Left lobe of liver (tissue), 2 donors: ENCODE measurements around the gene CABP7. TPM values are rescaled to one million over a fixed set of nuclear protein-coding genes. Genes with fewer than 3 reads are reported as not detected.
A peak's percentile ranks its signal among the peaks of the same experiment; 100 is the strongest.

Experiments
- ATAC-seq: fragments of 200-7000 bp; cut with Tn5 transposase; one replicate; pipeline ENCODE4 v1.9.1; 2020; ENCODE audit warnings: mild to moderate bottlenecking, moderate library complexity
- DNase-seq: peaks from one replicate; pipeline ENCODE4 v3.0.0-alpha.2; 2020; ENCODE audit warnings: low spot score
- total RNA-seq: library from RNA; stranded (reverse); gene quantifications from one replicate; pipeline ENCODE4 v1.2.1, GENCODE V29; 2021
- donor health status: DM: no; HTN: no; CAD: no; lungs with moderate emphysema.
- donor health status: DM: no; HTN: yes; CAD: no.

Gene CABP7
- not detected for total RNA-seq

- ATAC-seq, result no peak
Observed at GRCh38 chr22:29719899-29720645, at the start of gene CABP7. TSS of gene CABP7 (plus strand) at chr22:29720003. CDS start at chr22:29720425, 422 bp downstream.

GRCh38 chr22:29670626-29671025 lies 49.2 kb upstream of the CABP7 start:
- ATAC-seq (no peak), DNase-seq (peak; percentile 19)

More at GRCh38 chr22:29719899-29720645, at the start of gene CABP7:
- DNase-seq, result no peak

GRCh38 chr22:29673361-29674066 lies 46.3 kb upstream of the CABP7 start:
- ATAC-seq (no peak), DNase-seq (no peak)

- ATAC-seq (no peak), DNase-seq (no peak)
Observed at GRCh38 chr22:29674121-29674520, 45.7 kb upstream of the CABP7 start.

GRCh38 chr22:29679316-29679715 lies 40.5 kb upstream of the CABP7 start:
- ATAC-seq (no peak), DNase-seq (no peak)

- ATAC-seq (no peak), DNase-seq (no peak)
Observed at GRCh38 chr22:29683536-29683935, 36.3 kb upstream of the CABP7 start.

- ATAC-seq (no peak), DNase-seq (no peak)
Observed at GRCh38 chr22:29684244-29684643, 35.6 kb upstream of the CABP7 start.

- no peak for DNase-seq
- peak; percentile 10 for ATAC-seq
Observed at GRCh38 chr22:29689206-29689879, 30.5 kb upstream of the CABP7 start.

- DNase-seq (peak; percentile 60), ATAC-seq (peak; percentile 86)
Observed at GRCh38 chr22:29689880-29690213, 30.0 kb upstream of the CABP7 start.

- ATAC-seq (no peak), DNase-seq (no peak)
Observed at GRCh38 chr22:29690476-29690875, 29.3 kb upstream of the CABP7 start.

GRCh38 chr22:29691636-29692326 lies 28.0 kb upstream of the CABP7 start:
- no peak for ATAC-seq
- DNase-seq, result no peak

- DNase-seq (no peak), ATAC-seq (no peak)
Observed at GRCh38 chr22:29692327-29692640, 27.5 kb upstream of the CABP7 start.

- no peak for ATAC-seq
Observed at GRCh38 chr22:29693161-29693560, 26.6 kb upstream of the CABP7 start.

GRCh38 chr22:29693671-29694070 lies 26.1 kb upstream of the CABP7 start:
- ATAC-seq (no peak), DNase-seq (no peak)

More at GRCh38 chr22:29693161-29693560, 26.6 kb upstream of the CABP7 start:
- DNase-seq, result no peak

GRCh38 chr22:29695129-29695926 lies 24.5 kb upstream of the CABP7 start:
- ATAC-seq (no peak), DNase-seq (no peak)

- no peak for DNase-seq
- ATAC-seq, result no peak
Observed at GRCh38 chr22:29697853-29698598, 21.8 kb upstream of the CABP7 start.

GRCh38 chr22:29700206-29700899 lies 19.4 kb upstream of the CABP7 start:
- ATAC-seq (no peak), DNase-seq (no peak)

- no peak for DNase-seq
- no peak for ATAC-seq
Observed at GRCh38 chr22:29700900-29701154, 19.0 kb upstream of the CABP7 start.

- DNase-seq (no peak), ATAC-seq (peak; percentile 67)
Observed at GRCh38 chr22:29701155-29701999, 18.4 kb upstream of the CABP7 start.
